ENCODE results near the gene ETS2.
A peak's percentile ranks its signal among the peaks of the same experiment; 100 is the strongest.

Gene ETS2

GRCh38 chr21:38802050-38803026 lies 3.4 kb upstream of the ETS2 start:
- no peak for DNase-seq

GRCh38 chr21:38803075-38803660 lies 2.6 kb upstream of the ETS2 start:
- DNase-seq: no peak

GRCh38 chr21:38804030-38804788 lies 1.5 kb upstream of the ETS2 start:
- no peak for DNase-seq

GRCh38 chr21:38804789-38805327 lies 871 bp upstream of the ETS2 start:
- peak; percentile 27 for DNase-seq

GRCh38 chr21:38806153-38806941 lies 618 bp downstream of the ETS2 start:
- peak; percentile 47 for DNase-seq

GRCh38 chr21:38806942-38807284 lies 1.2 kb downstream of the ETS2 start:
- no peak for DNase-seq

DNA sequence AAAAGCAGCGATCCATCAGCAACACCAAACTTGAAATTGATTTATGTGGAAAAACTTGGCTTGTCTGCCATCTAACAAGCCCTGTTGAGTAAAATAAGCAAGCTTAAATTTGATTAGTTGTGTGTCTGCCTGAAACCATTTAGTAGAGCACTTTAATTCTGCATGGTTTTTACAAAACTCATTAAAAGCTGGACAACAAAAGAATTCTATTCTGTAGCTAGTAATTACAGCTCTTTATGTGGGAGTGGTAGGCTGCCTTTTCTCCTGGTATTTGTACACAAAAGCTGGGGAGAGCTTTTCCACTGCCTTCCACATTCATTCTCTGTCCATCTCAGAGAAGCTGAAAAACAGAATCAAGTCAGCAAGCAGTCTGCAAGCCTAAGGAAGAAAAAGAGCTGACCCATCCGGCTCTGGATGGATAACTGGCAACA lies 1.7 kb downstream of the ETS2 start:
- DNase-seq: no peak

DNA sequence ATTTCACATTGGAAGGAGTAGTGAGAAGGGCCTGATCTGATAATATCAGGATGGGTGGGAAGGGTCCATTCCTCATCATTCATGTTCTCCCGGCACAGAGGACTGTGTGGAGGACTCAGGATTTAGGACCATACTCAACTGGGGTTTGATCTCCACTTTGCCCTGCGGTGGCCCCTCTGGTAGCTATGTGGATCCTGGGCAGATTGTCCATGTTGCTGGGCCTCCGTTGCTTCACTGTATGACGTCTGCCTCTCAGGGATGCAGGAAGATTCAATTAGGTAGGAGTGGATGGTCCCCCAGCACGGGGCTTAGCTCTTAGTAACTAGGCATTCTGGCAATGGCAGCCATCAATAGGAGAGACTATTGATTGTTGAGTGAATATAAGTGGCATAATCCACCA lies 2.3 kb downstream of the ETS2 start:
- no peak for DNase-seq

- DNase-seq: no peak
Observed at GRCh38 chr21:38809198-38809878, 3.6 kb downstream of the ETS2 start.

- DNase-seq: no peak
Observed at GRCh38 chr21:38810034-38810825, 4.5 kb downstream of the ETS2 start.

DNA sequence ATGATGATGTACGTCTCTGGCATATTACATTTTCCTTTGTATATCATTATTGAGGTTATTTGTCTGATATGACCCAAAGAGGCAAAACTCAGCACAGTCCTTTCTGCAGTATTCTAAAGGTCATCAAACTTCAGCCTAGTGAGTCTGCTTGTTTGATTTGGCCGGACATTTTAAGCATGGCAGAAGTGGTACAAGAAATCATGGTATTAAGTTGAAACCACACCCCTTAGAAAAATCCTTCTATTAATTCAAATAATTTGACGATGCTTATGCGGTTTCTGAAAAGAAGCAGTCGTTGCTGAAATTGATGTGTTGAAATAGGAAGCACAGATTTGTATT lies 5.1 kb downstream of the ETS2 start:
- DNase-seq: no peak

DNA sequence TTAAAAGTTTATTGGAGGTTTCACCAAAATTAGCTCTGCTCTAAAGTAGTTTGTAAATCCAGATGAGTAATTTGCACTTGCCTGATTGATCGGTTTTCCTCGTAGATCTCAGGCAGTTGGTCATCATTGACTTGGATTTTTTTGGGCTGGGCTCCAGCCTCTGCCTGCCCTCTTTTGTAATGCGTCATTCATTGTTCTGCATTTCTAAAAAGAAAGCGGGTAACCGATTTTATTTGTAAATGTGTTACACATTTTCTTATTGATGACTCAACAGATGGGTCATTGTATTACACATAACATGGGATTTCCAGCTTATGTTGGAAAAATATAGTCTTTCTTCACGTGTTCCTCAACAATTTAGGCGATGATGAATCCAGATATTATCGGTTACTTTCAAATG lies 5.5 kb downstream of the ETS2 start:
- no peak for DNase-seq

- DNase-seq: no peak
Observed at GRCh38 chr21:38813143-38813542, 7.4 kb downstream of the ETS2 start.

DNA sequence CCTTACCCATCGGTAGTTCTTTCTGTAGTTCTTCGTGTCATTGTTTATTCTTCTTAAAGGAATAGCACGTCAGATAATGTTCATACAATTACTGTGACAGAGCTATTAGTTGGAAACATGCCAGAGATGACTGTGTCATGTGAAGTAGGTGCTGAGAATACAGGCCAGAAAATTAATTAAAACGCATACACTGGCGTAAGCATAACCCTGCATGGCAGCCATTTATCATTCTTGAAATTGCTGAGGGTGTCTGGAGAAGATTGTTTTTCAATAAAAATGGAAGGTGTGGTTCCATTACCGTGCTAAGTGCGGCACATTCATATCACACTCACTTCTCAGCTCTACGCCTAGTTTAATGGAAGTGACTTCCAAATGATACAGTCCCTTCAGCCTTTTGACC lies 7.8 kb downstream of the ETS2 start:
- DNase-seq: no peak

DNA sequence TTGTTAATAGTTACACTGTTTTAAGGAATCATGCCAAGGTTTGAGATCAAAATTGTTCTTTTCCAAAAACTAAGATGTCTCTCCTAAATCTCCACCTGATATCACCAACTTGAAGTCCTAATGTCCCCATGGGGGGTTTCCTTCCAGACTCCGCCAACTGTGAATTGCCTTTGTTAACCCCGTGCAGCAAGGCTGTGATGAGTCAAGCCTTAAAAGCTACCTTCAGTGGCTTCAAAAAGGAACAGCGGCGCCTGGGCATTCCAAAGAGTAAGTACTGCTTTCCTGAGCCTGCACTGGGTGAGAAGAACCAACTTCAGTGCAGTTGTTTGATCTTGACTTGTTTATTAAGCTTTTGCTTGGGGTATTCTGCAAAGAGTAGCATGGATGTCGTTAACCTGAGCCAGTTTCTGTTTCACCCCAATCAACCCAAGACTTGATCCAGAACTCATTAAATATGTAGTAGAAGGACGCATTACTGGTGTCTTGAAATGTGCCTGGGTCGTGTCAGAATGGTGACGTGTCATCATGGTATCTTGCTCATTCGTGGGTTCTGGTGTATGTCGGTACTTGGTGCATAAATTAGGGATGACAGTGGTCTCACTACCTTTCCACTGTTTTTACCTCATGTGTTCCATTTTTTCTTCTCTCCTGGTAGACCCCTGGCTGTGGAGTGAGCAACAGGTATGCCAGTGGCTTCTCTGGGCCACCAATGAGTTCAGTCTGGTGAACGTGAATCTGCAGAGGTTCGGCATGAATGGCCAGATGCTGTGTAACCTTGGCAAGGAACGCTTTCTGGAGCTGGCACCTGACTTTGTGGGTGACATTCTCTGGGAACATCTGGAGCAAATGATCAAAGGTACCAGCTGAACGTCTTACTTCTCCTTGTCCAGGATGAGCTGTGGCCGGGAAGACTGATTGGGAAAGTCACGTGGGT lies 8.7 kb downstream of the ETS2 start:
- DNase-seq: no peak

DNA sequence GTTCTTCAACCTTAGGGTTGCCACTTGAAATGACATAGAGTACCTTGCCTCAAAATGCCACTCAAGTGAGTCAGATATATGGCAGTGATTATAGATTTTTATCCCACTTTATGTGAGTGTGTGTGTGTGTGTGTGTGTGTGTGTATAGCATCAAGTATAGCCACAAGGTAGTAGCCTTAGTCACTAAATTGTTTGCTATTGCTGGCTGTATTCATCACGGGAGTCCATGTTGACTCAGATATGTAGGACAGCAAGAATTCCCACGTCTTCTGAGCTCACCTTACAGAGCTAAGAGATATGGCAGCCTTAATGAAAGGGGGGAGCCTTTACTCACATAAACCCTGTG lies 9.3 kb downstream of the ETS2 start:
- DNase-seq: no peak

DNA sequence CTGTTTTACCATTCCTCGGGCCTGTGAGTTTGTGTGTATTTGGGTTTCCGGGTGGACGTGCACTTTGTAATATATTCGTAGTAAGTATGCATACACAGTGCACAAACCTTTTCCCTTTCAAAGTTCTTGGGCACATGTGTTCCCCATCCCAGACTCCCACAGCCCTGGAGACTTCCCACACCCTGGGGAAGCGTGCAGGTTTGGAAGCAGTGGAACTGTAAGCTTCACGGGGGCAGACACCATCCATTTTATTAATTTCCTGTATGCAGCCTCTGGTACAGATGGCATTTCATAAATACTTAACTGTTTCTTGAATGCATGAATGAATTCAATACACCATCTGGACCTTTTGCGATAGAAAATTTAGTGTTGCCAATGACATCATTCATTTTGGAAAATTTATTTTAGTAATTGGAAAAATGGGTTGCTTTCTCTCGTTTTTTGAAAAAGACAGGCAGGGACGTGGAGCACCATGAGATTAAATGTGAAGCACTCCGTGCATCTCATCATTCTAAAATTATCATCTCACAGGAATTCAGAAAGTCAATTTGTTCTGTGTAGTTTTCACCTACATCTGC lies 10.8 kb downstream of the ETS2 start:
- DNase-seq: no peak

GRCh38 chr21:38817371-38818324 lies 11.9 kb downstream of the ETS2 start:
- DNase-seq: no peak

DNA sequence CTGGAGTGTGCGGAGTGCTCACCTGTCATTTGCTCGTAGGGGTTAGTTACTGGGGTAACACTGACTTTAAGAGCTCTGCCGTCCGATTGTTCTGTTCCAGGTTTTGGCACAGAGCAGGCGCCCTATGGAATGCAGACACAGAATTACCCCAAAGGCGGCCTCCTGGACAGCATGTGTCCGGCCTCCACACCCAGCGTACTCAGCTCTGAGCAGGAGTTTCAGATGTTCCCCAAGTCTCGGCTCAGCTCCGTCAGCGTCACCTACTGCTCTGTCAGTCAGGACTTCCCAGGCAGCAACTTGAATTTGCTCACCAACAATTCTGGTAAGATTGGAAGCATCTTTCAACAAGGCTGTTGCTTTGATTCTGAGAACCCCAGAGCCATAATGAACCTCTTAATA lies 12.6 kb downstream of the ETS2 start:
- DNase-seq: no peak

Data from activated CD8-positive, alpha-beta memory T cell treated with anti-CD3 and anti-CD28 coated beads, Interleukin-2, amount 50 U/mL, for 4 hours (primary cell).